ENCODE results near the gene FAF1.

The FAF1 gene

DNA sequence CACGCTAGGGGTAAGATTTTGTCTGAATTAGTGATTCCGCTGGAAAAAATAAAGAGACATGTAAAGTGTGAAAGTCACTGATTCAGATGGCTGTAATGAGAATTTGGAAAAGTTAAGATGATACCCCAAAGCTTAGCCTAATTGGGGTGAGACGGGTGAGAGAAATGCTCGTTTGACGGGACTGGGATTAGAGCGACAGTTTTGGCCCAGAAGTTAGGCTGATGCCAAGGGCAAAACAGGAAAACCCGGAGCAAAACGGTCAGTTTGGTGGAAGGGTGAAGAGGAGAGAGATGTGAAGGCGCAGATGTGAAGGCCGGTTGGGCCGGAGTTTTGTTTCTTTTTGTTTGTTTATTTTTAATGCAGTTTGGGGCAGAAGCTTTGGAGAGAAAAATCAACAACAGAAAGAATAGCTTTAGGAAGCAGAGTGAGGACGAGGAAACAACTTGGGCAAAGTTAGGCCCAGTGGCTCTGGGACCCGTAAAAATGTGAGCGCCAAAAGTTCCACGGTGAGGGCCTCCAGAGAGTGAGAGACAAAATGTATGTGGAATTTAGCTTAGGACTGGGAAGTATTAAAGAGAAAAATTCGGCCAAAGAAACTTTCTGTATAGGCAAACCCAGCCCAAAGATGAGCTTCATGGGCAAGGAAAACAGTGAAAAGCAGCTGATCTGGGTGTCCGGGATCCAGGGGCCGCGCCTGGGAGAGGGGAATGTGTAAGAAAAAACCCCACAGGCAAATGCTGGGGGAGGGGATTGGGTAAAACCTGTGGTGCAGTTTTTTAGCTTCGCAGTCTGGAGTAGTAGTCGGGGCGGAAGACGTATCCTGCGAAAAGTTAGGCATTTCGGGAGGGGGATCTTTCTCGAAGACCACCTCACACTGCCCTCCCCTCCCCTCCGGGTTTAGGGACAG lies 538.0 kb downstream of the FAF1 start:
- DNase-seq (ENCODE audit: extremely low read depth in 1 of 2, low read depth in 1 of 2), result no peak

DNA sequence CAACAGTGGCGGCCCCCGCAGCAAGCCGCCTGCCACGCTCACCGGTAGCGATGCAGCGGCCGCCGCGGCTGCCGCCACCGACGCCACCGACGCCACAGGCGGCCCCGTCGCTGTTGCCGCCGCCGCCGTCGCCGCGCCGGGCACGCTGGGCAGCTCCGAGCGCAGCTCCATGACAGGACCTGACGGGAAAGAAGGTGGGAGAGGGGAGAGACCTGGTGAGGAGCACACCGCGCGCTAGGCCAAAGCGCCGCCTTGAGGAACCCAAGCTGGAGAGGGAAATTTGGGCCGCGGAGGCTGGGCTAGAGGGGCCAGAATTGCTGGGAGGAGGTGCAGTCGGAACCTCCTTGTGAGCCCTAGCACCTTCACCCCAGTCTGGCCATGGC lies 538.7 kb downstream of the FAF1 start:
- no peak for DNase-seq (ENCODE audit: extremely low read depth in 1 of 2, low read depth in 1 of 2)

DNA sequence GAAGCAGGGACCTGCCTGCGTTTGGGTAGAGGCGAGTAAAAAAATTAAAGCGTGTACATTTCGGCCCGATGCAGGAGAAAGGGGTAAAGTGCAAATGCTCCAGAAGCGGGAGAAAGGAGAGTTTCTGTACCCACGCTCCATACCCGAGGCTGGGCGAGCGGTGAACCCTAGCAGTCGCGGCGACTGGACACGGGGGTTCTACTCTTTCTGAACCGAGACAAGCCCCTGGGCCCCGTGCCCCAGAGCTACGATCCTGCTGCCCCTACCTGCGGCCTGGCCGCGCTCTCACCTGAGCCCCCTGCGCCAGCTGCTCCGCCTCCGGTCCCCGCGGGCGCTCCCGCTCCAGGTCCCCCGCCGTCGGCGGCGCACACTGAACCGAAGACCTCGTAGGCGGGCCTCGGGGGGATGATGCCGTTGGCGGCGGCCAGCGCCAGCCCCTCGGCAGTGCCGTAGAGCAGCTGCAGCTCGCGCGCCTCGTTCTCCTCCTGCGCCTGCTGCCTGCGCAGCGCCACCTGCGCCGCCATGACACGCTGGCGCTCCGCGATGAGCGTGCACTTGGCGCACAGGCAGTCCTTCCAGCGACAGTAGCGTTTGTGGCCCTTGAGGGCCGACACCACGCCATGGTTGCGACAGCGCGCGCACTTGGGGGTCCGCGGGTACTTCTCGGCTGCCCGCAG lies 539.2 kb downstream of the FAF1 start:
- DNase-seq (ENCODE audit: extremely low read depth in 1 of 2, low read depth in 1 of 2), result no peak

DNA sequence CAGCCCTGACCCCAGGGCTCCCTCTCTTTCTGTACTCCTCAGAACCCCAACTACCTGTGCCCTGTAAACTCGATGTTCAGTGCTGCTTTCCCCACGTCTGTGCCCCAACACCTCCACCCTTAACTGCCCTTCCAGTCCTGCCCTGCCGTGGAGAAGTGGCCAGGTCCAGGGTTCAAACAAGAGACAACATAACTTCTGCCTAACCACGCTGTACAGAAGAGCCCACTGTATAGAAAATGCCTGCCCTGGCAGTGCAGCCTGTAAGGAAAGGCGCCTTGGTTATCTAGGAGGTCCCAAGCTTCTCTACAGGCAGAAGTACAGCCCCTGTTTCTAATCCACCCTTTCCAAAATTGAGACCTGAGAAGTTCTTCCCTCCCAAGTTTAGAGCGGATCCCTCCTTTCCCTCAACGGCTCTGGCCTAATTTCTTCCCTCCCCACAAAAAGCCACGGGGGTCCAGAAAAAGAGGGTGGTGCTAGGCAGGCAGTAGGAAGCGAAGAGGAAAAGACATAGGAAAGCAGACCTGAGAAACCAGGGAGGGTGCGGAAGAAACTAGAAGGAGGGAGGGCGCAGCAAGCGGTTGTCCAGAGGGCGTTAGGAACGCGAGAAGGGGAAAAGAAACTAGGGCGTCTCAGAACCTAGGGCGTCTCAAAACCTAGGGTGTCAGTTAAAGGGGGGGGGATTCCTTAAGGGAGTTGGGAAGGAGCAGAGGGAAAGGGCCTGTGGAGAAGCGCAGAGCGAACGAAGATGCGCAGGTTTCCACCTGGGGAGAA lies 540.0 kb downstream of the FAF1 start:
- DNase-seq (ENCODE audit: extremely low read depth in 1 of 2, low read depth in 1 of 2), result no peak

DNA sequence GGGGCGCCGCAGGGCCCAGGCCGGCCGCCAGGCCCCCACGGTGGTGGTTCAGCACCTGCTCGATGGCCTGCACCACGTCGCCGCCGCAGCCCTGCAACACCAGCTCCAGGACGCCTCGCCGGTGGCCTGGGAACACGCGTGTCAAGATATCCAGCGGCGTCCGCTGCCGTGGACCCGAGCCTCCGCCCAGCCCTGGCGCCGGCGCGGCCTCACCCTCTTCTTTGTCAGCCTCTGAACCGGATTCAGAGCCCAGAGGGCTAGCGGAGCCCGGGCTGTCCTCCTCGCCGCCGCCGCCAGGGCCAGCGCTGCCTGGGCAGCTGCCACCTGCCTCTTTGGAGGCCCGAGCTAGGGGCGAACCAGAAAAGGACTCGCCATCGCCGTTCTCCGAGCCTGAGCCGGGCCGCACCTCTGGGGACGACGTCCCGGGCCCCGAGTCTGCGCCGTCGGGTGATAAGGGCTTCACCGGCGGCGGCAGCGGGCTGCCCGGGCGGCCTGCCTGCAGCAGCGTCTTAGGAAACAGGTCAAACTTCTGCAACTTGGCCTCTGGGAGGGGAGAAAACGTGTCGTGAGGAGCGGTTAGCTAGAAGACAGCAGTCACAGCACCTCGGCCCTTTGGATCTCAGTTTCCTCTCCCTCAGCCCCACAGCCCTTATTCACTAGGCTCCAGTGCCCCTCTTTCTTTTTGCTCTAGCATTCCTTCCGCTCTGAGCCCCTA lies 540.7 kb downstream of the FAF1 start:
- no peak for DNase-seq (ENCODE audit: extremely low read depth in 1 of 2, low read depth in 1 of 2)

DNA sequence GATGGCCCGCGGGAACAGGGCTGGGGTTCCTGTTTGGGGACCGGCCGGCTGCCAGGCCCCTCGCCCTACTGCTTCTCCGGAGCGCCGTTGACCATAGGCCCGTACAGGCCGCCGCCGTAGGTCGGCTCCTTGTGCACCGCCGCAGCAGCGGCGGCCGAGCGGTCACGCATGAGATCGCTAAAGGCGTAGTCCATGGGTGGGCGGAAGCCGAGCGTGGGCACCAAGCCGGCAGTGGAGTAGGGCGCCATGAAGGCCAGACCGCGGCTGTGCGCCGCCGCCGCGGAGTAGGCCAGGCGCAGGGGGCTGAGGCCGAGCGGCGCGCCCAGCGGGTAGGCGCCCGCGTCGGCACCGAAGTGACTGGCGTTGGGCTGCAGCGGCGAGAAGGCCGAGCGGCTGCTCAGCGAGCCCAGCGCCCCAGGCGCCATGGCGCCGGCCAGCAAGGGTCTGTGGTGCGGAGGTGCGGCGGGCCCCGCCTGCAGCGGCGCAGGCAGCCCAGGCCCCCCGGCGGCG lies 541.4 kb downstream of the FAF1 start:
- DNase-seq (ENCODE audit: extremely low read depth in 1 of 2, low read depth in 1 of 2), result no peak

DNA sequence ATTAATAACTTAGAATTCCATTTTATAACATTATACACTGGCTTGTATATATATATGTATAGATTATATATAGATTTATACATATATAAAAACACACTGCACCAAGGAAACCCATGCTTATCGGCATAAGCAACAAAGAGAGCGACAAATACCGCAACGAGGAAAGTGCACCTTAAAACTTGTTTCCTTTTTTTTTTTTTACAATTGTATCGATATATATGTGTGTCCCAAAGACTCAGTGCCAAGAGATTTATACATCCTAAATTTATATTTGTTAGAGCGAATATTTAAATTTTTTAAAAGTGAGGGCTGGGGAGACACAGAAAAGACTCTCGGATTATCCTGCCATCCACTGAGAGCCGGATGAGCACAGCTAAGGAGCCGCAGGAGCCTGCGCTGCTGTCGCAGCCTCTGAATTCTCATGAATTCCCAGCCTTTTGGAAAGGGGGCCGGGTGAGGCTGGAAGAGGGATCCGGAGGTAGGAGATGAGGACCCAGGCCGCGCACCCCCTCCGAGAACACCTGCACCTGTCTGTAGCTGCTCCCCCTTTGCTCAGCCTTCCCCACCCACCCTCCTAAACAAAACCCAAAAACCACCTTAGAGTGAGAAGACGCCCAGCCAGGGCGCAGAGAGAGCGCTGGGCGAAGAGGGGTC lies 542.0 kb downstream of the FAF1 start:
- DNase-seq (ENCODE audit: extremely low read depth in 1 of 2, low read depth in 1 of 2), result no peak

DNA sequence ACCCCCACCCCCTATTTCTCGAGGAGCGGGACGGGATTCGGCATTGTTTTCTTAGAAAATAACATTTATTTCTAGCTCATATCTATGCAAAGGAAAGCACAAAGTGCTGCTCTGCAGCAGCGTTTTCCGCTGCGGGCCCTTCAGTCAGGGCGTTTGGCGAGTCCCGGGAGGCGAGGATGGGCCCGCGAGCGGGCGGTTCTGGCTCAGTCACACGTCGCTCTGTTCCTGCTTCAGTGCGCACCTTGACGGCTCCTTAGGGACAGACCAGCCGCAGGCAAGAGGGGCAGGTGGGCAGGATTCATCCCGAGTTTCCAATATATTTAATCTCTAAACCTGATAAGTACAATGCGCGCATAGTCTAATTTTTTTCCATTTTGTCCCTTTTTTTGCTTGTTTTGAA lies 542.6 kb downstream of the FAF1 start:
- DNase-seq (ENCODE audit: extremely low read depth in 1 of 2, low read depth in 1 of 2), result no peak

DNA sequence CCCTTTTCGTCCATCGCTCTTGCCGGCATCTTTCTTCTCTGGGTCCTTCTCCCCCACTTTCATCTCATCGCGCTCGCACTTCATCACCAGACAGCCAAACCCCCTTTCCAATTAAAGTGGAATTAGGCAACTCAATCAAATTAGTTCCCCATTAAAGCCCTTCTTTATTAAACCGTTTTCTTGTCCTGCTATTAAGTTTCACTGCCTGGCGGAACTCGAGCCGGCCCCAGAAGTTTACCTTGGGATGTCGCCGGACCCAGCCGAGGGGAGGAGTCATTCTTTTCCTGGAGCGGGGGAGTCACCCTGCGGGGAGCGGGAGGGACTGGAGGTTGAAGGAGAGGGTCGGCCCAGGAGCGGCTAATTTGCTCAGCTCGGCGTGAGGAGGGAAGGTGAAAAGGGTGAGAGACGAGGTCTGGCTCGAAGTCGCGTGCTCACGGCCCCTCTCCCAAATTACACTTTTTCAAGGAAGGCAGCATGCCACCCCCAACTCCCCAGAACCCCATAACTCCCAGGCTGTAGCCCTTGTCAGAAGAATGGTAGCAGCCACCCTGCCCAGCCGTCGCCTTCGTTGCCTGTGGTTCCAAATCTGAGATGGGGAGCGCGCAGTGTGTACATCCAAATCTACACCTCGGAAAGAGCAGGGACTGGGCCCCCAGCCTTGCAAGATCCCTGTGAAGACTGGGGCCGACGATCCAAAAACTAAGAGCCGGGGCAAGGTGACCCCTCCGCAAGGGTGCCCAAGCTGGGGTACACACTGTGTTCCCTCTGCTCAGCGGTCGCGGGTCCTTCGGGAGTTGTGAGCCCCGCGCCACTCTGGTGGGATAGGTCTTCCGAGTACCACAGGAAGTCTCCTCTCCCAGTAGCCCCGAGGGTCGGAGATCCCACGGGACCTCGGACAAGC lies 543.3 kb downstream of the FAF1 start:
- no peak for DNase-seq (ENCODE audit: extremely low read depth in 1 of 2, low read depth in 1 of 2)

DNA sequence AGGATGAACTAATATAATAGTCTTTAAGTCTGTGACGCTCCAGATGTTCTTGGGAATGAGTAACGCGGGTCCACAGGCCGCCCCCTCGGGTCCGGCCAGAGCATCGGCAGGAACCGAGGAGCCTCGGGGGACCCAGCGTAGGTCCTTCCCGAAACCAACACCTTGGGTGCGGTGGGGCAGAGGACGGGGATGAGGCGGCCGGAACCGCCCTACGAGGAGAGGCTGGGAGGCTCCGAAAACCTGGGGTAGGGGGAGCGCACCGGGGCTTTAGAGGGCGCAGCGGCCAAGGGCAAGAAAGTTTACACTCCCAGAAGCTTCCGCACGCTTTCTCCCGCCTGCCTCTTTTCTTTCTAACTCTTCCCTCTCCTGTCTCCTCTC lies 543.9 kb downstream of the FAF1 start:
- no peak for DNase-seq (ENCODE audit: extremely low read depth in 1 of 2, low read depth in 1 of 2)

DNA sequence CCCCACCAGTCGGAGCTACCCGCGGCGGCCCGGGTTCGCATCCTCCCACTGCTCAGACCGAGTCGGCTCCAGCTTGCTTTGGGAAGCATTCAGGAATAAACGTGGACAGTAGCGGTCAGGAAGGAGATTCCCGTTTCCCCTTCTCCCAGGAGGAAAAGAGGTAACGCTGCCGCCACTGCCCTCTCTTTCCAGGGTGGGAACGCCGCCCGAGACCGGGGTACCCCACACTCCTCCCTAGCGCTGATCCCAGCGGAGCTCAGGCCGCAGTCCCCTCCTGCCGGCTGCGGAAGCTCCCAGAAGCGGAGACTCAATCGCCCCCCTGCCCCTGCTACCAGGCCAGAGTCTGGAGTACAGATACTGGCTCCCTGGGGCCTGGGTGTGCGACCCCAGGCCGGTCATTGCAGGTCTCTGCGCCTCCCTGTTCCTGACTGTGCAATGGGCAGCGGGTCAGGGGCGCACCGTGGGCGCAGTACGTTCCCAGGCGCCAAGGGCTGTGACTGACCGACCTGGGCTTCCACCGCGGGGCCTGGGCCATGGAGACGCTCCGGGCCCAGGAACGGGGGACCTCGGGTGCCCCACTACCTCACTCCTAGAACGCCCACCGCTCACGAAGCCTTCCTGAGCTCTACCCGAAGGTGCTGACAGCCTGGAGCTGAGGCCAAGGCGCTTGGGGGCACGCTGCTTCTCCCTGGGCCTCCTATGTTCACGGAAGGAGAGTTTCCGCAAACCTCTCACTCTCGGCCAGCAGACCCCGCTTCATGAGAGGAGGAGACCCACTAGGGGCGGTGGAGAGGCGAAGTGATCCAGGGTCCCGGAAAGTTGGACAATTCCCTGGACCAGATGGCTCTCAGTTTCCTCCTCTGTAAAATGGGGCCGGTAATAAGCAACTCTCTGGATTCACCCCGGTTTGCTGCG lies 544.6 kb downstream of the FAF1 start:
- DNase-seq (ENCODE audit: extremely low read depth in 1 of 2, low read depth in 1 of 2), result no peak

DNA sequence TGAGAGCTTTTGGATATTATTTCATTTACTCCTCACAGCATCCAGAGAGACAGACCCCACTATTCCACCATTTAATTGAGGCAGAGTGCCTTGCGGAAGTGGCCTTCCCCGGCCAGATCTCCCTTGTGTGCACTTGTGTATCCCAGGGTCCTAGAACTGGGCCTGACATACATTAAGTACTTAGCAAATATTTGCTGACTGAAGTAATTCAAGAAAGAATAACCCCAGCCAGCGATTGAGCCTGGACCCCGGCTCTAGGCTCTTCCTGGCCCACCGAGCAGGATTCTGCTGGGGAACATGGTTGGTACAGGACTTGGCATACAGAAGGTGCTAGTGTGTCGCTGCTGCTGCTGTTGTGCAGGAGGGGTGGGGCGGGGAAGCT lies 545.2 kb downstream of the FAF1 start:
- no peak for DNase-seq (ENCODE audit: extremely low read depth in 1 of 2, low read depth in 1 of 2)

DNA sequence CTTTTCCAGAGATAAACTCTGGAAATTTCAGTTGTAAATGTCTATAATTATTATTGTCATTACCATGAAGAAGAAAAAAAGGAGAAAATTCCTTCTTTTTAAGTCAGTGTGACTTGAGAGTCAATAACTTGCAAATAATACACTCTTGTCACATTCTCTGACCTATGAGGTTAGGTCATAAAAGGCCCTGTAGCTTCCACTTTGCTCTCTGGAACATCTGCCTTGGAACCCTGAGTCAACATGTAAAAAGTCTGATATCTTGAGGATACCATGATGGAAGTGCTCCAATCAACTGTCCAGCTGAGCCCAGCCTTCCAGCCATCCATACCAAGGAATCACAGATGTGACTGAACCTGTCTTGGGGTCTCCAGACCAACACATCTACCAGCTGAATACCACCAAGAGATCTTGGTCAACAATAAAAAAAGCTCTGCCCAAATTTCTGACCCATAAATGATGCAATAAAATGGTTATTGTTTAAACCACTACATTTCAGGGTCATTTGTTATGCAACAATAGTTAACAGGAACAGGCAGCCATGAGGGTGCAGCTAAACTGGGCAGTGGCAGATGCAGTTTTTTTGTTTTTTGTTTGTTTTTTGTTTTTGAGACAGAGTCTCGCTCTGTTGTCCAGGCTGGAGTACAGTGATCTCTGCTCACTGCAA lies 547.1 kb downstream of the FAF1 start:
- DNase-seq (ENCODE audit: extremely low read depth in 1 of 2, low read depth in 1 of 2), result no peak

DNA sequence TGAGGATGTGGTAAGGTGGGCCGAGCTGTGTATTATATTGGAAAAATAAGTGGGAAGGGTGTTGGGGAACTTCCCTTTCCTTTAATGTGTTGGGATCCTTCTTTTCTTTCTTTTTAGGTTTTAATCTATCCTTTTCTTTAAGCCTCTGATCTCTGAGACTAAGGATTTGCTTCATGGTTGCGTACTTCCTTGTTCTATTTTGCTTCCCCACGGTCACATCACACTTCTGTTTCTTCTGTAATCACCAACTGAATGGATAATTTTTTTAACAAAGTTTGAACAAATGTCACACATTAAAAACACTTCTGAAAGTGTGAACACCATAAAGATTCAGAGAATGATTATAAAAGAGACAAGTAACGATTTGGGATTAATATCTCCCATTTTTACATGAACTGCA lies 554.3 kb downstream of the FAF1 start:
- DNase-seq (ENCODE audit: extremely low read depth in 1 of 2, low read depth in 1 of 2), result no peak

DNA sequence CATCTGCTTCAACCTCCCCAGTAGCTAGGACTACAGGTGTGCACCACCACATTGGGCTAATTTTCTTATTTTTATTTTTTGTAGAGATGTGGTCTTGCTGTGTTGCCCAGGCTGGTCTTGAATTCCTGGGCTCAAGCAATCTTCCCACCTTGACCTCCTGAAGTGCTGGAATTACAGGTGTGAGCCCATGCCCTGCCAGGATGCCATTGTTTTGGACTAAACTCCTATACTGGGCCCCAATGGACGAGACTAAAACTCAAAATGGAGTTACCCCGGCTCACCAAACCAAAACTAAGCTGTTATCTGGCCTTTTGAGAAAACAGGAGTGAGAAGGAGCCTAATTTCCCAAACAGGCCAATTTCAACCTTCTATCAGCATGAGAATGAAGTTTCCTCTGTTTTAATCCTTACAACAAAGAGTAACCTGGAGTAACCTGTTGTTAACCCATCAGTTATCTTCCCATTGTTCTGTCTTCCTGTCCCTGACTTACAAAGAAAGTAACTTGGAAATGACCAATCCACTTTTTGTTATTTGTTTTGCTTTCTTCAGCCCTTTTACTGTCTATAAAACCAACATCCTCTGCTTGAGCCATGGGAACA lies 566.4 kb downstream of the FAF1 start:
- no peak for DNase-seq (ENCODE audit: extremely low read depth in 1 of 2, low read depth in 1 of 2)
